H1 (cell line): Measurements from ENCODE around the gene ARHGAP18. TPM values are rescaled to one million over a fixed set of nuclear protein-coding genes. Genes with fewer than 3 reads are reported as not detected.

Source experiments
- CHD1 ChIP-seq: IDR thresholded peaks from 2 replicates; pipeline ENCODE4 v1.6.1; 2012; ENCODE audit warnings: low read depth, low read length, improper control_type of control experiment
- SP4 ChIP-seq: IDR thresholded peaks from 2 replicates; pipeline ENCODE4 v1.6.1; 2012; ENCODE audit warnings: low read length, inconsistent platforms
- TBP ChIP-seq: IDR thresholded peaks from 2 replicates; pipeline ENCODE4 v1.6.1; 2011; ENCODE audit warnings: low read depth, low read length, improper control_type of control experiment
- TEAD4 ChIP-seq: IDR thresholded peaks from 2 replicates; pipeline ENCODE4 v1.6.1; 2012; ENCODE audit warnings: low read depth, low read length, inconsistent platforms, mixed read lengths
- polyA plus RNA-seq, 7 experiments: library from polyadenylated mRNA; depleted of rRNA in 3 of 7; stranded (reverse) in 5 of 7; unstranded in 2 of 7; fragments of >200 nt in 5 of 7; fragments of 200-250 nt in 2 of 7; gene quantifications; 1 replicate in 5 of 7; 2 replicates in 1 of 7; 4 replicates in 1 of 7; pipeline versions ENCODE4 v1.2.1 to v1.2.3, GENCODE V29; 2011 to 2013; ENCODE audit warnings: missing spikeins in 2 of 7, mixed read lengths in 2 of 7
- total RNA-seq: library from RNA; stranded (reverse); fragmentation: NEBNext Ultra II Directional; extraction: Animal tissue kit (Norgen Biotek cat#: 25700); gene quantifications from 2 replicates; pipeline ENCODE4 v1.2.1, GENCODE V29; 2021

Gene ARHGAP18
- total and polyA plus RNA-seq, 2 of the 8 experiments (the other 6 are each of a cell fraction or from before 2014, with no cell fraction given): 0.83 to 4.5 TPM

DNA sequence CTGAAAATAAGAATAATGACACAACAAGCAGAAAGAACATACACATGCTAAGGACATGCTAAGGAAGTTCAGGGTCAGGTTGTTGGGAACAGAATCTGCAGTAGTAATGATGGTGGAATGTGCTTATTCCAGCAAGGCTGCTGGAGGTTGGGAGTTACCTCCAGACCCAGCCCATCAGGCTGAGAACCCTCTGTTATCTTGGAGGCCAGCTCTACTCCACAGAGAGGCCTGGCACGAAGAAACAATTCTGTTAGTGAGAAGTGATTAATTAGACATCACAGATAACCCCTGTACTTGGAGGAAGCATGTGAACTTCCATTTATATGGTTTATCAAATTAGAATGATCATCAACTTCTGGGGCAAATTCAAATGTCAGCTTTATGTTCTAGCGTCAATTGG, 22.1 kb upstream of the ARHGAP18 start (continued):
- TF ChIP-seq CHD1 (no peak), TBP (no peak), SP4 (no peak), TEAD4 (no peak)
- TF ChIP-seq, all 59 proteins: peak for 0
